Thymus (tissue), 11 donors: ENCODE measurements around the gene ENPEP. TPM values are rescaled to one million over a fixed set of nuclear protein-coding genes. Genes with fewer than 3 reads are reported as not detected.
"Not testable (repeated sequence)": the region's sequence is repeated elsewhere in the genome, so short reads cannot be mapped to it uniquely, and the experiment has no call there.

ENCODE experiments used
- DNase-seq, 9 donors: peaks; one replicate each; pipeline ENCODE4 v3.0.0-alpha.2; 2013; ENCODE audit warnings: low spot score in 9 of 9, low read depth in 6 of 9, missing footprints in 1 of 9
- H3K27ac ChIP-seq, 2 donors: one replicate each; pipeline ENCODE4 v1.5.1; 2013; ENCODE audit warnings: control low read depth in 1 of 2, low read depth in 1 of 2, low read length in 1 of 2, mild to moderate bottlenecking in 1 of 2, moderate library complexity in 1 of 2
- H3K27me3 ChIP-seq, 2 donors: one replicate each; pipeline ENCODE4 v1.5.1; 2013; ENCODE audit warnings: low read length in 1 of 2; ENCODE audit not compliant: control insufficient read depth in 2 of 2, insufficient read depth in 1 of 2
- H3K36me3 ChIP-seq, 2 donors: one replicate each; pipeline ENCODE4 v1.5.1; 2013; ENCODE audit warnings: low read length in 1 of 2, mild to moderate bottlenecking in 1 of 2, moderate library complexity in 1 of 2; ENCODE audit not compliant: control insufficient read depth in 2 of 2, insufficient read depth in 2 of 2
- H3K4me1 ChIP-seq, 2 donors: one replicate each; pipeline ENCODE4 v1.5.1; 2013; ENCODE audit warnings: low read length in 2 of 2; ENCODE audit not compliant: control insufficient read depth in 2 of 2, insufficient read depth in 2 of 2
- H3K4me3 ChIP-seq, 2 donors: one replicate each; pipeline ENCODE4 v1.5.1; 2013; ENCODE audit warnings: low read length in 2 of 2, control low read depth in 1 of 2, mild to moderate bottlenecking in 1 of 2
- H3K9me3 ChIP-seq, 2 donors: one replicate each; pipeline ENCODE4 v1.5.1; 2013; ENCODE audit warnings: low read length in 1 of 2, mild to moderate bottlenecking in 1 of 2; ENCODE audit not compliant: control insufficient read depth in 2 of 2, insufficient read depth in 1 of 2
- WGBS: extraction: QIAGEN DNeasy Blood & Tissue Kit; methylation state at CpG from one replicate; pipeline ENCODE4 v1.1.7; 2013; 5-methylcytosine and 5-hydroxymethylcytosine counted together
- polyA plus RNA-seq: library from polyadenylated mRNA; stranded (reverse); fragments of 200-250 nt; gene quantifications from one replicate; pipeline ENCODE4 v1.2.3, GENCODE V29; 2013
- total RNA-seq: library from RNA; stranded (reverse); fragments of 120-200 nt; gene quantifications from one replicate; pipeline ENCODE4 v1.2.4, GENCODE V29; 2013
- donor health status: healthy.

ENPEP gene
- total and polyA plus RNA-seq, 2 donors, result 5.6 TPM

DNA sequence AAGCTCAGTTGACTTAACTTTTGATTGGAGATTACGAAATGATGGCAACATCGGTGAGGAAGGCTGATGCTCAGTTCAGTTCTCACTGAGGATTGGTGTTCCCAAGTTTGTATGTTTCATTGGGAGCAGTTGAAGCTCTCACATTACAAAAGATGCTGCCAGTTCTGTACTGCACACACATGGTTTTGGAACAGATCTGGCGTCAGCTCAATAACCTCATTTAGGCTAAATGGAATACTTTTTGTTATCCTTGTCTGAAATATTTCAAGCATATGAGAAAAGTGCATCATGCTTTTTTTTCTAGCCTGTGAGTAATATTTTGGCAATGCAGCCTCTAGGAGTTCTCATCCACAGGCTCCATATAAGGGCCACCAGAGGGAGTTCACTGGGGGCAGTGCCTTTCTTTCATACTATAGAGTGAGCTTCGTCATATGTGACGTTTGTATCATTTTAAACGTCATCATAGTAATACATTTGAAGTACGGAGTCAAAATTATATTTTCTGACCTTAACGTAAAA lies 4.1 kb downstream of the ENPEP start:
- 89% methylated on average over 8 of the region's 8 CpGs for WGBS
- DNase-seq, result peak in 2 of 9 donors; percentile 3 to 19
- peak overlapping the region in 1 of 2 donors; percentile 58 for H3K27ac ChIP-seq

GRCh38 chr4:110480746-110481271 lies 4.9 kb downstream of the ENPEP start:
- Histone ChIP-seq H3K27ac (peak overlapping the region in 1 of 2 donors; percentile 58), H3K4me3 (no peak overlapping the region), H3K4me1 (no peaks in the 10 kb centered on the region), H3K9me3 (no peaks in the 10 kb centered on the region), H3K36me3 (no peaks in the 10 kb centered on the region), H3K27me3 (no peaks in the 10 kb centered on the region)
- WGBS, result 95% methylated on average over 6 of the region's 6 CpGs
- DNase-seq, result no peak

More for the DNA sequence above, 4.1 kb downstream of the ENPEP start:
- Histone ChIP-seq H3K4me3 (no peak overlapping the region), H3K27me3 (no peaks in the 10 kb centered on the region), H3K9me3 (no peaks in the 10 kb centered on the region), H3K4me1 (no peaks in the 10 kb centered on the region), H3K36me3 (no peaks in the 10 kb centered on the region)

DNA sequence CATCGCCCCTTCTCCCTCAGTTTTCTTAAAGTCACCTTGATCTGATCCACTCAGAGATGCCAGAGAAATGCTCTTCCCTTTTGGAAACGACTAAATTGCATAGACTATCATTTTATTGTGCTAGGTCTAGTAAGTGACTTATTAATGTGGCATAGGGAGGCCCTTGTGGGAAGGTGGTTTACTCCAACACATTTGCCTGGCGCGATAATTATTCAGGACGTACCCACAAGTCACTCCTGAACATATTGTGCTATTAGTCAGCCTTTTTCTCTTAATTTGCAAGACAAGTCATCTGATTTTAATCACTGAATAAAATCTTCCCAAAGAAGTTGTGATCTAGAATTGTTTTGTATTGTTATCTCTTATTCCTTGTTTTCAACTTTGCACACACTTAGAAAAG lies 7.6 kb downstream of the ENPEP start:
- DNase-seq, result no peak
- Histone ChIP-seq H3K4me1 (no peaks in the 10 kb centered on the region), H3K27me3 (no peaks in the 10 kb centered on the region), H3K27ac (no peak overlapping the region), H3K9me3 (no peaks in the 10 kb centered on the region), H3K4me3 (no peak overlapping the region), H3K36me3 (no peaks in the 10 kb centered on the region)
- whole genome bisulfite sequencing, result 90% methylated on average over 5 of the region's 5 CpGs

DNA sequence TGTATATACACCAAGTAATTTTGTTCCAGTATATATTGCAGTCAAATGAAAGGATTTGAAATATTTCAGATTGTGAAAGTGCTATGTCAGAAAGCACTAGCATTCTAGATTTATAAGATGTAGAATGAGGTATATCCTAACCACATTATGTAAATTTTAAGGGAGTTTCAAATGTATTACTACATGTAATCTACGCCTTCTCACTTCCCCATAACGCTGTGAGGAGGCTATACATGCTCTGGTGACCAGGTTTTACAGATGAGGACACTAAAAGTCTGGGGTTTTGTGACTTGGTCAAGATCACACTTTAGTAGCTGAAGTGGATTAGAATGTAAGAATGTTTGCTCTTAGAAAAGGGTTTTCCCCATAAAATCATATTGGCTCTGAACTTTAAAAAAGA lies 8.1 kb downstream of the ENPEP start:
- Histone ChIP-seq H3K4me1 (no peaks in the 10 kb centered on the region), H3K36me3 (no peaks in the 10 kb centered on the region), H3K4me3 (no peak overlapping the region), H3K9me3 (no peaks in the 10 kb centered on the region), H3K27ac (no peak overlapping the region), H3K27me3 (no peaks in the 10 kb centered on the region)
- DNase-seq, result no peak
- WGBS, result 86% methylated on average over 2 of the region's 2 CpGs

DNA sequence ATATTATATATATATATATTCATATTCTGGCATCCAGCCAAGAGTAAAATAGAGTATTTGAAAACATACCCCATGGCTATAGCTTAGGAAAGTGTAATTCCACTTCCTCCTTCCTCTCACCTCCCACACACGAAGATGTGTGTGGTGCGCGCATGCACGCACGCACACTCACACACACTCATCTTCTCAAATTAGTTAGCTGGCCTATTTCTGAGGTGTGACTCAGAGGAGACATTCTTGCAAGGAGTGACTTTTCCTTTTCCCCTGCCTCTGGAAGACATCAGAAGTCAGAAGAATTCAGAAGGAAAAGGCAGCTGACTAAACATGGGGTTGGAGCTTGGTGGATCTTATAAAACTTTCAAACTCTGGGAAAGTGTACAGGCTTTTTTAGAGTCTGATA lies 8.8 kb downstream of the ENPEP start:
- no peaks in the 10 kb centered on the region for H3K9me3 ChIP-seq
- DNase-seq, result no peak
- no peaks in the 10 kb centered on the region for H3K4me1 ChIP-seq
- H3K27me3 ChIP-seq, result no peaks in the 10 kb centered on the region
- H3K4me3 ChIP-seq, result no peak overlapping the region
- 90% methylated on average over 5 of the region's 5 CpGs for WGBS
- no peaks in the 10 kb centered on the region for H3K36me3 ChIP-seq
- no peak overlapping the region for H3K27ac ChIP-seq

- Histone ChIP-seq H3K4me3 (no peak overlapping the region), H3K4me1 (no peaks in the 10 kb centered on the region), H3K27ac (no peak overlapping the region), H3K9me3 (no peaks in the 10 kb centered on the region), H3K27me3 (no peaks in the 10 kb centered on the region), H3K36me3 (no peaks in the 10 kb centered on the region)
- WGBS, result 93% methylated on average over 1 of the region's 1 CpG
- no peak for DNase-seq
These were observed 9.5 kb downstream of the ENPEP start for GRCh38 chr4:110485452-110485851.

DNA sequence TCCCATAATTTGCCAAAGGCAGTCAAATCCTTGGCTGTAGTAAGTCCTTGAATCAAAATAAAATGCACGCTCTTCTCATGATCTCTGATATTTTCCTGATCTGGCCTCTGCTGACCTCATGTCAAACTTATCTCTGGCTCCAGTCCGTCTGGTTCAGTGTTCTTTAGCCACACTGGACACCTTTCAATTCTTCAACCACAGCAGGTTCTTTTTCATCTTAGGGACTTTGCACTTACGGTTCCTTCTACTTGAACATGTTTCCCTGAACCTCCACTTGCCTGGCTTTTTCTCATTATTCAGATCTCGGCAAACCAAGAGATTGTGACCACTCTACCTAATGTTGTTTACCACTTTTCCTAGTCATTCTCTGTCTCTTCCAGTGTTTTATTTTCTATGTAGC lies 10.3 kb downstream of the ENPEP start:
- no peaks in the 10 kb centered on the region for H3K27me3 ChIP-seq
- H3K9me3 ChIP-seq, result no peaks in the 10 kb centered on the region
- no peaks in the 10 kb centered on the region for H3K36me3 ChIP-seq
- WGBS, result 82% methylated on average over 4 of the region's 4 CpGs
- no peaks in the 10 kb centered on the region for H3K4me1 ChIP-seq
- no peak overlapping the region for H3K27ac ChIP-seq
- H3K4me3 ChIP-seq, result no peak overlapping the region
- no peak for DNase-seq

DNA sequence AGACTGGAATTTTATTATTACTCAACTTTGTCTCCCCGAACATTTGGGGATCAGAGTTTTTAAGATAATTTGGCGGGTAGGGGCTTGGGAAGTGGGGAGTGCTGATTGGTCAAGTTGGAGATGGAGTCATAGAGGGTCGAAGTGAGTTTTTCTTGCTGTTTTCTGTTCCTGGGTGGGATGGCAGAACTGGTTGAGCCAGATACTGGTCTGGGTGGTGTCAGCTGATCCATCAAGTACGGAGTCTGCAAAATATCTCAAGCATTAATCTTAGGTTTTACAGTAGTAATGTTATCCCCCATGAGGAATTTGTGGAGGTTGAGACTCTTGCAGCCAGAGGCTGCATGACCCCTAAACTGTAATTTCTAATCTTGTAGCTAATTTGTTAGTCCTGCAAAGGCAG lies 10.9 kb downstream of the ENPEP start:
- H3K36me3 ChIP-seq, H3K27me3 ChIP-seq, H3K4me3 ChIP-seq, H3K4me1 ChIP-seq, DNase-seq, H3K9me3 ChIP-seq, H3K27ac ChIP-seq: not testable (repeated sequence)
- WGBS, result 94% methylated on average over 4 of the region's 4 CpGs

DNA sequence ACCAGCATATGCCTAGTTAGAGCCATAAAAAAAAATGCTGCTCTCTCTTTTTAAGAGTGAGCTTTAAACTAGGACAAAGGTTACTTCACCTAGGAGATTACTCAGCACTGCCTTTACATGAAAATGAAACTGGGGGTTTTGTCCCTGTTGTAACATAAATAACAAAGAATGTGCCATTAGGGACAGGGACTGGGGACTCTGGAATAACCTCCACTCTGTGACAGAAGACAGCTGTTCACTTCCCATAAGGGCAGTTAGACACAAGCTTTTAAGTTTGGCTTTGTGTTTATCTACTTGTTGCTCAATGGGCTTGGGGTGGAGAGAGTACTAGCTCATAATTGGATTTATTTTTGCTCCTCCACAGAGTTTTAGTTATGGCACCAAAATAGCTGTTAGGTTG lies 11.9 kb downstream of the ENPEP start:
- Histone ChIP-seq H3K27me3 (no peaks in the 10 kb centered on the region), H3K4me1 (no peaks in the 10 kb centered on the region), H3K36me3 (no peaks in the 10 kb centered on the region), H3K27ac (no peak overlapping the region), H3K4me3 (no peak overlapping the region), H3K9me3 (no peaks in the 10 kb centered on the region)
- no peak for DNase-seq
